ENCODE measurements around the gene MBTD1. TPM values are rescaled to one million over a fixed set of nuclear protein-coding genes. Genes with fewer than 3 reads are reported as not detected.
A peak's percentile ranks its signal among the peaks of the same experiment; 100 is the strongest.
"Not testable (repeated sequence)": the region's sequence is repeated elsewhere in the genome, so short reads cannot be mapped to it uniquely, and the experiment has no call there.

MBTD1 gene
- 1 to 10 TPM; 8.9 to 9.3 TPM for total RNA-seq

- Mint-ChIP-seq H3K27me3 (no peaks in the 10 kb centered on the region), H3K4me3 (peak within 1 kb of the TSS; percentile 84), H3K9me3 (ENCODE audit: low read depth) (no peaks in the 10 kb centered on the region), H3K36me3 (ENCODE audit: low read depth) (peaks cover 47% of the 10 kb centered on the region), H3K27ac (peak within 1 kb of the TSS; percentile 97), H3K4me1 (peaks cover 64% of the 10 kb centered on the region)
- ChIA-PET CTCF (interaction anchor here (0.6 kb wide), 1 partner anchor 1869 kb away, joined by 3 read pairs; no protein-coding TSS in a partner anchor), POLR2A (no interaction called here)
- ATAC-seq, result peak; percentile 92
- DNase-seq, result peak; percentile 97
- intact Hi-C loops (cut with DNase I, micrococcal nuclease), result loop anchor here (1.0 to 5.0 kb wide), 7 partner anchors 93 to 887 kb away; partner anchors contain the start of genes NME1 (in 2 of the 2), NME2 (in 2 of the 2), ANKRD40 (in 1 of the 2) and EME1 (in 1 of the 2)
Observed at GRCh38 chr17:51259564-51260236, at the start of gene MBTD1. MBTD1 (minus strand) TSS chr17:51260049; CDS start chr17:51225161, 34,888 bp downstream.

- CTCF ChIA-PET, result interaction anchor here (1.0 kb wide), 1 partner anchor 8 kb away, joined by 3 read pairs; no protein-coding TSS in a partner anchor
- intact Hi-C loops (cut with DNase I, micrococcal nuclease), result no loop called here
Observed at GRCh38 chr17:51305182-51305581, 45.3 kb upstream of the MBTD1 start.

GRCh38 chr17:51299859-51300258 is 40.0 kb upstream of the MBTD1 start:
- ATAC-seq, result no peak
- Mint-ChIP-seq H3K27me3 (no peaks in the 10 kb centered on the region), H3K9me3 (ENCODE audit: low read depth) (no peaks in the 10 kb centered on the region), H3K27ac (no peak overlapping the region), H3K4me3 (no peak overlapping the region), H3K4me1 (peaks cover 2% of the 10 kb centered on the region), H3K36me3 (ENCODE audit: low read depth) (peaks cover 18% of the 10 kb centered on the region)
- intact Hi-C loops (cut with DNase I, micrococcal nuclease), result loop anchor here (5.0 to 10.0 kb wide), 3 partner anchors 52 to 435 kb away; no protein-coding TSS in a partner anchor
- ChIA-PET CTCF (interaction anchor here (0.6 to 3.1 kb wide), 3 partner anchors 117 to 1424 kb away, joined by 3 to 11 read pairs (median 4); no protein-coding TSS in a partner anchor), POLR2A (no interaction called here)
- DNase-seq, result no peak

More at GRCh38 chr17:51305182-51305581, 45.3 kb upstream of the MBTD1 start:
- DNase-seq, result no peak
- Mint-ChIP-seq H3K36me3 (ENCODE audit: low read depth) (no peaks in the 10 kb centered on the region), H3K27ac (no peak overlapping the region), H3K4me1 (no peaks in the 10 kb centered on the region), H3K4me3 (no peak overlapping the region), H3K9me3 (ENCODE audit: low read depth) (peaks cover 15% of the 10 kb centered on the region), H3K27me3 (no peaks in the 10 kb centered on the region)
- ATAC-seq, result no peak
- POLR2A ChIA-PET, result no interaction called here

- DNase-seq, result no peak
- Mint-ChIP-seq H3K4me1 (peaks cover 2% of the 10 kb centered on the region), H3K36me3 (ENCODE audit: low read depth) (peaks cover 27% of the 10 kb centered on the region), H3K27me3 (no peaks in the 10 kb centered on the region), H3K9me3 (ENCODE audit: low read depth) (no peaks in the 10 kb centered on the region), H3K27ac (no peak overlapping the region), H3K4me3 (no peak overlapping the region)
- CTCF ChIA-PET, result interaction anchor here (0.6 to 3.1 kb wide), 12 partner anchors 18 to 466 kb away, joined by 3 to 11 read pairs (median 4); no protein-coding TSS in a partner anchor
- POLR2A ChIA-PET, result no interaction called here
- intact Hi-C loops (cut with DNase I, micrococcal nuclease), result loop anchor here in 1 of 2 experiments (10.0 kb wide), 1 partner anchor 436 kb away; no protein-coding TSS in a partner anchor
- ATAC-seq, result peak; percentile 39
Observed at GRCh38 chr17:51298508-51299371, 38.9 kb upstream of the MBTD1 start.

- H3K4me1 Mint-ChIP-seq; CTCF ChIA-PET; H3K9me3 Mint-ChIP-seq (ENCODE audit: low read depth); ATAC-seq; H3K4me3 Mint-ChIP-seq; H3K27ac Mint-ChIP-seq; DNase-seq; POLR2A ChIA-PET; H3K27me3 Mint-ChIP-seq: not testable (repeated sequence)
- intact Hi-C loops (cut with DNase I, micrococcal nuclease), result loop anchor here in 1 of 2 experiments (10.0 kb wide), 1 partner anchor 440 kb away; no protein-coding TSS in a partner anchor
- peaks cover 51% of the 10 kb centered on the region for H3K36me3 Mint-ChIP-seq (ENCODE audit: low read depth)
Observed at GRCh38 chr17:51294338-51294737, 34.5 kb upstream of the MBTD1 start.

- intact Hi-C loops (cut with DNase I, micrococcal nuclease), result loop anchor here in 1 of 2 experiments (10.0 kb wide), 1 partner anchor 445 kb away; no protein-coding TSS in a partner anchor
- ChIA-PET CTCF (no interaction called here), POLR2A (no interaction called here)
- ATAC-seq, result no peak
- H3K36me3 Mint-ChIP-seq (ENCODE audit: low read depth), result peaks cover 60% of the 10 kb centered on the region
- no peak overlapping the region for H3K4me3 Mint-ChIP-seq
- peaks cover 8% of the 10 kb centered on the region for H3K4me1 Mint-ChIP-seq
- no peaks in the 10 kb centered on the region for H3K9me3 Mint-ChIP-seq (ENCODE audit: low read depth)
- no peak for DNase-seq
- no peak overlapping the region for H3K27ac Mint-ChIP-seq
- H3K27me3 Mint-ChIP-seq, result no peaks in the 10 kb centered on the region
Observed at GRCh38 chr17:51289696-51290111, 29.9 kb upstream of the MBTD1 start.

- ChIA-PET POLR2A (no interaction called here), CTCF (interaction anchor here (0.6 kb wide), 1 partner anchor 188 kb away, joined by 3 read pairs; no protein-coding TSS in a partner anchor)
- intact Hi-C loops (cut with DNase I, micrococcal nuclease), result no loop called here
- no peaks in the 10 kb centered on the region for H3K27me3 Mint-ChIP-seq
- H3K4me1 Mint-ChIP-seq, result peaks cover 8% of the 10 kb centered on the region
- DNase-seq, result no peak
- H3K36me3 Mint-ChIP-seq (ENCODE audit: low read depth), result peaks cover 46% of the 10 kb centered on the region
- no peak overlapping the region for H3K4me3 Mint-ChIP-seq
- no peaks in the 10 kb centered on the region for H3K9me3 Mint-ChIP-seq (ENCODE audit: low read depth)
- peak overlapping the region; percentile 17 for H3K27ac Mint-ChIP-seq
- ATAC-seq, result no peak
Observed at GRCh38 chr17:51287412-51287811, 27.6 kb upstream of the MBTD1 start.

- CTCF ChIA-PET, result interaction anchor here (0.7 to 1.0 kb wide), 4 partner anchors 9 to 24 kb away, joined by 3 to 5 read pairs (median 4); no protein-coding TSS in a partner anchor
- peak; percentile 94 for ATAC-seq
- no peaks in the 10 kb centered on the region for H3K9me3 Mint-ChIP-seq (ENCODE audit: low read depth)
- DNase-seq, result no peak
- POLR2A ChIA-PET, result interaction anchor here (0.5 to 0.7 kb wide), 2 partner anchors 122 to 226 kb away, joined by 3 read pairs; no protein-coding TSS in a partner anchor
- peaks cover 57% of the 10 kb centered on the region for H3K36me3 Mint-ChIP-seq (ENCODE audit: low read depth)
- intact Hi-C loops (cut with DNase I, micrococcal nuclease), result no loop called here
- no peak overlapping the region for H3K4me3 Mint-ChIP-seq
- H3K27ac Mint-ChIP-seq, result peak overlapping the region; percentile 29
- no peaks in the 10 kb centered on the region for H3K27me3 Mint-ChIP-seq
- peaks cover 12% of the 10 kb centered on the region for H3K4me1 Mint-ChIP-seq
Observed at GRCh38 chr17:51279183-51279582, 19.3 kb upstream of the MBTD1 start.

GRCh38 chr17:51275381-51275780 is 15.5 kb upstream of the MBTD1 start:
- Mint-ChIP-seq H3K27ac (peak overlapping the region; percentile 42), H3K36me3 (ENCODE audit: low read depth) (peaks cover 64% of the 10 kb centered on the region), H3K9me3 (ENCODE audit: low read depth) (no peaks in the 10 kb centered on the region), H3K27me3 (no peaks in the 10 kb centered on the region), H3K4me3 (no peak overlapping the region), H3K4me1 (peaks cover 22% of the 10 kb centered on the region)
- ATAC-seq (peak; percentile 45), DNase-seq (no peak)
- CTCF ChIA-PET, result no interaction called here
- intact Hi-C loops (cut with DNase I, micrococcal nuclease), result no loop called here
- POLR2A ChIA-PET, result interaction anchor here (0.7 kb wide), 1 partner anchor 155 kb away, joined by 4 read pairs; no protein-coding TSS in a partner anchor

- Mint-ChIP-seq H3K4me3 (no peak overlapping the region), H3K36me3 (ENCODE audit: low read depth) (peaks cover 62% of the 10 kb centered on the region), H3K27me3 (no peaks in the 10 kb centered on the region), H3K9me3 (ENCODE audit: low read depth) (no peaks in the 10 kb centered on the region), H3K4me1 (peaks cover 28% of the 10 kb centered on the region), H3K27ac (no peak overlapping the region)
- DNase-seq (no peak), ATAC-seq (no peak)
- ChIA-PET POLR2A (no interaction called here), CTCF (interaction anchor here (1.1 to 1.2 kb wide), 3 partner anchors 19 to 274 kb away, joined by 3 read pairs; no protein-coding TSS in a partner anchor)
- intact Hi-C loops (cut with DNase I, micrococcal nuclease), result no loop called here
Observed at GRCh38 chr17:51272812-51273211, 13.0 kb upstream of the MBTD1 start.

- peaks cover 37% of the 10 kb centered on the region for H3K4me1 Mint-ChIP-seq
- CTCF ChIA-PET, result interaction anchor here (0.6 to 1.5 kb wide), 2 partner anchors 9 to 11 kb away, joined by 3 read pairs; no protein-coding TSS in a partner anchor
Observed at GRCh38 chr17:51270636-51271035, 10.8 kb upstream of the MBTD1 start.

More at GRCh38 chr17:51270636-51271035, 10.8 kb upstream of the MBTD1 start:
- intact Hi-C loops (cut with DNase I, micrococcal nuclease), result no loop called here
- peak overlapping the region; percentile 2 for H3K27ac Mint-ChIP-seq
- H3K9me3 Mint-ChIP-seq (ENCODE audit: low read depth), result no peaks in the 10 kb centered on the region
- ATAC-seq, result no peak
- peaks cover 61% of the 10 kb centered on the region for H3K36me3 Mint-ChIP-seq (ENCODE audit: low read depth)
- H3K4me3 Mint-ChIP-seq, result no peak overlapping the region
- POLR2A ChIA-PET, result no interaction called here
- no peak for DNase-seq
- H3K27me3 Mint-ChIP-seq, result no peaks in the 10 kb centered on the region

Data from activated CD4-positive, alpha-beta T cell treated with anti-CD3 and anti-CD28 coated beads for 36 hours (primary cell).